Small intestine (tissue), 7 donors: ENCODE results near the gene PHACTR2. TPM values are rescaled to one million over a fixed set of nuclear protein-coding genes. Genes with fewer than 3 reads are reported as not detected.

Experiments used
- DNase-seq, 2 donors: peaks; one replicate each; pipeline versions ENCODE4 v3.0.0 to v3.0.0-alpha.2; 2013
- FAIRE-seq: peaks from 2 replicates; lab custom pipeline; 2012; peaks lifted over from hg19 to GRCh38; lab: Jason Lieb, UNC
- H3K27ac ChIP-seq, 3 donors: one replicate each; pipeline ENCODE4 v1.5.1; 2013; ENCODE audit warnings: low read length in 2 of 3, mild to moderate bottlenecking in 2 of 3, control low read depth in 1 of 3, inconsistent platforms in 1 of 3, low read depth in 1 of 3, moderate library complexity in 1 of 3
- H3K27me3 ChIP-seq, 3 donors: one replicate each; pipeline ENCODE4 v1.6.1; 2013; ENCODE audit warnings: low read length in 3 of 3, inconsistent platforms in 1 of 3; ENCODE audit not compliant: control insufficient read depth in 3 of 3, insufficient read depth in 3 of 3
- H3K36me3 ChIP-seq, 3 donors: one replicate each; pipeline ENCODE4 v1.6.1; 2013; ENCODE audit warnings: low read length in 3 of 3, inconsistent platforms in 1 of 3, low read depth in 1 of 3, mild to moderate bottlenecking in 1 of 3, moderate library complexity in 1 of 3; ENCODE audit not compliant: control insufficient read depth in 3 of 3, insufficient read depth in 2 of 3
- H3K4me1 ChIP-seq, 3 donors: one replicate each; pipeline ENCODE4 v1.6.1; 2013; ENCODE audit warnings: low read length in 2 of 3, inconsistent platforms in 1 of 3, low read depth in 1 of 3, mild to moderate bottlenecking in 1 of 3, moderate library complexity in 1 of 3; ENCODE audit not compliant: control insufficient read depth in 3 of 3, insufficient read depth in 2 of 3
- H3K4me3 ChIP-seq, 3 donors: one replicate each; pipeline ENCODE4 v1.5.1; 2013; ENCODE audit warnings: low read length in 3 of 3, control low read depth in 1 of 3, inconsistent platforms in 1 of 3, low read depth in 1 of 3, mild to moderate bottlenecking in 1 of 3, moderate library complexity in 1 of 3
- H3K9me3 ChIP-seq, 2 donors: one replicate each; pipeline ENCODE4 v1.6.1; 2013; ENCODE audit warnings: low read depth in 1 of 2, low read length in 1 of 2; ENCODE audit not compliant: control insufficient read depth in 2 of 2, insufficient read depth in 1 of 2
- WGBS, 3 donors: extraction: QIAGEN DNeasy Blood & Tissue Kit; methylation state at CpG; one replicate each; pipeline ENCODE4 v1.1.7; 2013; 5-methylcytosine and 5-hydroxymethylcytosine counted together
- polyA plus RNA-seq, 4 donors: library from polyadenylated mRNA; stranded (reverse) in 3 of 4; unstranded in 1 of 4; fragments of 200-250 nt in 3 of 4; fragments of 120-200 nt in 1 of 4; gene quantifications; one replicate each; pipeline versions ENCODE4 v1.2.1 to v1.2.3, GENCODE V29; 2013
- donor health status: healthy with polysubstance abuse.
- donor health status: control.
- donor health status: control.
- donor health status: Bipolar disorder and iron deficiency.
- donor health status: healthy.

The PHACTR2 gene
- polyA plus RNA-seq, 4 donors: 6.8 to 26.0 (median 8.6) TPM

- Histone ChIP-seq H3K9me3 (no peaks in the 10 kb centered on the region), H3K4me3 (no peak overlapping the region), H3K36me3 (no peaks in the 10 kb centered on the region), H3K27me3 (no peaks in the 10 kb centered on the region), H3K27ac (peak overlapping the region in 2 of 3 donors; percentile 70 to 71), H3K4me1 (peaks cover 11 to 67% (median 16%) of the 10 kb centered on the region in 3 donors)
- 21 to 62% (median 37%) methylated on average over 8 of the region's 8 CpGs for WGBS, 3 donors
- FAIRE-seq (no peak), DNase-seq (peak; percentile 89 to 92)
These were observed 69.6 kb downstream of the PHACTR2 start for GRCh38 chr6:143747347-143747842.

GRCh38 chr6:143749891-143750290 is 72.1 kb downstream of the PHACTR2 start:
- peaks cover 3 to 46% (median 6%) of the 10 kb centered on the region in 3 donors for H3K4me1 ChIP-seq
- no peak overlapping the region for H3K27ac ChIP-seq
- no peaks in the 10 kb centered on the region for H3K27me3 ChIP-seq
- DNase-seq (no peak), FAIRE-seq (no peak)
- whole genome bisulfite sequencing, 3 donors: 86 to 93% (median 92%) methylated on average over 1 of the region's 1 CpG
- peaks cover 0 to 4% (median 0%) of the 10 kb centered on the region in 3 donors for H3K36me3 ChIP-seq
- H3K4me3 ChIP-seq: no peak overlapping the region
- no peaks in the 10 kb centered on the region for H3K9me3 ChIP-seq

- FAIRE-seq (no peak), DNase-seq (no peak)
- Histone ChIP-seq H3K4me3 (no peak overlapping the region), H3K27me3 (no peaks in the 10 kb centered on the region), H3K36me3 (peaks cover 0 to 11% (median 0%) of the 10 kb centered on the region in 3 donors), H3K4me1 (peaks cover 0 to 36% (median 4%) of the 10 kb centered on the region in 3 donors), H3K27ac (no peak overlapping the region), H3K9me3 (no peaks in the 10 kb centered on the region)
- 69 to 85% (median 80%) methylated on average over 3 of the region's 3 CpGs for WGBS, 3 donors
These were observed 73.1 kb downstream of the PHACTR2 start for GRCh38 chr6:143750877-143751276.

- no peaks in the 10 kb centered on the region for H3K27me3 ChIP-seq
- no peak overlapping the region for H3K4me3 ChIP-seq
- peaks cover 0 to 17% (median 0%) of the 10 kb centered on the region in 3 donors for H3K36me3 ChIP-seq
- H3K27ac ChIP-seq: no peak overlapping the region
- H3K9me3 ChIP-seq: no peaks in the 10 kb centered on the region
- H3K4me1 ChIP-seq: peaks cover 0 to 21% (median 0%) of the 10 kb centered on the region in 3 donors
- no peak for FAIRE-seq
- no peak for DNase-seq
- 61 to 67% (median 62%) methylated on average over 2 of the region's 2 CpGs for WGBS, 3 donors
These were observed 74.7 kb downstream of the PHACTR2 start for GRCh38 chr6:143752459-143752858.

GRCh38 chr6:143753678-143754077 is 75.9 kb downstream of the PHACTR2 start:
- H3K27ac ChIP-seq: no peak overlapping the region
- DNase-seq (no peak), FAIRE-seq (no peak)
- no peaks in the 10 kb centered on the region for H3K9me3 ChIP-seq
- no peaks in the 10 kb centered on the region for H3K27me3 ChIP-seq
- H3K4me3 ChIP-seq: no peak overlapping the region
- peaks cover 0 to 18% (median 0%) of the 10 kb centered on the region in 3 donors for H3K36me3 ChIP-seq
- WGBS, 3 donors: 90 to 92% (median 92%) methylated on average over 4 of the region's 4 CpGs
- peaks cover 0 to 9% (median 0%) of the 10 kb centered on the region in 3 donors for H3K4me1 ChIP-seq

- WGBS, 3 donors: 84 to 93% (median 86%) methylated on average over 4 of the region's 4 CpGs
- Histone ChIP-seq H3K27ac (no peak overlapping the region), H3K4me3 (no peak overlapping the region), H3K4me1 (peaks cover 0 to 4% (median 0%) of the 10 kb centered on the region in 3 donors), H3K9me3 (no peaks in the 10 kb centered on the region), H3K27me3 (no peaks in the 10 kb centered on the region), H3K36me3 (peaks cover 0 to 18% (median 0%) of the 10 kb centered on the region in 3 donors)
- FAIRE-seq: no peak
- no peak for DNase-seq
These were observed 76.4 kb downstream of the PHACTR2 start for GRCh38 chr6:143754204-143754603.

- H3K4me1 ChIP-seq: no peaks in the 10 kb centered on the region
- no peaks in the 10 kb centered on the region for H3K27me3 ChIP-seq
- no peak overlapping the region for H3K27ac ChIP-seq
- H3K36me3 ChIP-seq: peaks cover 0 to 22% (median 0%) of the 10 kb centered on the region in 3 donors
- H3K9me3 ChIP-seq: no peaks in the 10 kb centered on the region
- no peak overlapping the region for H3K4me3 ChIP-seq
- FAIRE-seq (no peak), DNase-seq (peak in 1 of 2 donors; percentile 89)
- 26 to 51% (median 41%) methylated on average over 5 of the region's 5 CpGs for WGBS, 3 donors
These were observed 77.6 kb downstream of the PHACTR2 start for GRCh38 chr6:143755301-143755744.

- Histone ChIP-seq H3K9me3 (no peaks in the 10 kb centered on the region), H3K4me3 (no peak overlapping the region), H3K4me1 (no peaks in the 10 kb centered on the region), H3K27me3 (no peaks in the 10 kb centered on the region), H3K27ac (no peak overlapping the region), H3K36me3 (peaks cover 0 to 27% (median 4%) of the 10 kb centered on the region in 3 donors)
- FAIRE-seq (no peak), DNase-seq (no peak)
- WGBS, 3 donors: 96 to 100% (median 99%) methylated on average over 5 of the region's 5 CpGs
These were observed 79.6 kb downstream of the PHACTR2 start for GRCh38 chr6:143757346-143757832.
